NT2/D1 (cell line): Measurements from ENCODE around the gene PIMREG.

Experiments used
- YY1 ChIP-seq: IDR thresholded peaks from 2 replicates; pipeline ENCODE4 v1.6.1; 2011; ENCODE audit not compliant: insufficient read length, insufficient read depth
- ZNF274 ChIP-seq: IDR thresholded peaks from 2 replicates; pipeline ENCODE4 v1.6.1; 2011; ENCODE audit warnings: mild to moderate bottlenecking, low read depth, low read length

- TF ChIP-seq YY1 = no peak
- no peak for TF ChIP-seq ZNF274
These were observed 22.3 kb upstream of the PIMREG start for GRCh38 chr17:6421700-6422604.
